SJCRH30 (cell line): Measurements from ENCODE around the gene ZSWIM6. TPM values are rescaled to one million over a fixed set of nuclear protein-coding genes. Genes with fewer than 3 reads are reported as not detected.

ENCODE experiments used
- DNase-seq, 2 experiments: peaks; one replicate each; pipeline ENCODE4 v3.0.0-alpha.2; 2015 to 2020
- H3K27ac ChIP-seq: fragments of 250-450 bp; sonication (Bioruptor Pico); 2 replicates; pipeline ENCODE4 v1.5.1; 2020; ENCODE audit warnings: mild to moderate bottlenecking, moderate library complexity
- H3K27me3 ChIP-seq: fragments of 250-450 bp; sonication (Bioruptor Pico); 2 replicates; pipeline ENCODE4 v1.5.1; 2020; ENCODE audit warnings: mild to moderate bottlenecking, moderate library complexity
- H3K36me3 ChIP-seq: fragments of 250-450 bp; sonication (Bioruptor Pico); 2 replicates; pipeline ENCODE4 v1.5.1; 2020; ENCODE audit warnings: mild to moderate bottlenecking, moderate library complexity
- H3K4me1 ChIP-seq: fragments of 250-450 bp; sonication (Bioruptor Pico); 2 replicates; pipeline ENCODE4 v1.5.1; 2020; ENCODE audit warnings: mild to moderate bottlenecking, moderate library complexity
- H3K4me3 ChIP-seq: fragments of 250-450 bp; sonication (Bioruptor Pico); 2 replicates; pipeline ENCODE4 v1.5.1; 2020; ENCODE audit warnings: mild to moderate bottlenecking, moderate library complexity
- H3K9me3 ChIP-seq: fragments of 250-450 bp; sonication (Bioruptor Pico); replicated peaks from 2 replicates; pipeline ENCODE4 v1.5.1; 2020; ENCODE audit warnings: mild to moderate bottlenecking, moderate library complexity
- total RNA-seq: library from RNA; depleted of rRNA; stranded (reverse); fragments of >200 nt; shearing (Covaris generic); gene quantifications from 2 replicates; pipeline ENCODE4 v1.2.3, GENCODE V29; 2014

Gene ZSWIM6
- total RNA-seq, 1 experiment from 2014 or later, result 12.0 TPM

DNA sequence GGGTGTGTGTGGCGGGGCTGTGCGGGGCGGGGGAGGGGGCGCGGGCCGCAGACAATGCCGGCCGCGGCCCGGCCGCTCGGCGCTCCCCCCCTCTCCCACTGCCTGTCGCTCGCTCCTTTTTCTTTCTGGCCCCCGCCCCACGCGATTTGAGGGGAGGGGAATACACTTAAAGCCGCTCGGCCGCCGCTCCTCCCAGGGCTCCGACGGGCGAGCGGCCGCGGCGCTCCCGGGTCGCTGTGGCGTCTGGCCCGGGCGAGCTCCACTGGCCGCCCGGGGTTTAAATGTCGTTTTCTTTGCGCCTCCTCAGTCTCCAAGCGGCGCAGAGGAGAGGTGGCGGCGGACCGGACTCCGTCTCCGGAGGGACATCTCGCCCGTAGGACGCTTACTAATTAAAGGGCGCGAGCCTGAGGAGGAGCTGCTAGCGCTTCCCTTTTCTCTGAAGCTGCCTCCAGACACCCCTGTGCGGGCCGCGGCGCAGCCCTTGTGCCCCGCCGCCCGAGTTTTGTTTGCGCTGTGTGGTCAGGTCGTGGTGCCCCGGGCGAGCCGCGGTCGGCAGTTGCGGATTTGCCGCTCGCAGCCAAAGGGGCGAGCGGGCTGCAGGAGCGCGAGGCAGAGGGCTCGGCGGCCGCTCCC is 1.4 kb downstream of the ZSWIM6 start:
- H3K27ac ChIP-seq, result peak overlapping the region; percentile 70
- peak; percentile 57 to 65 for DNase-seq

DNA sequence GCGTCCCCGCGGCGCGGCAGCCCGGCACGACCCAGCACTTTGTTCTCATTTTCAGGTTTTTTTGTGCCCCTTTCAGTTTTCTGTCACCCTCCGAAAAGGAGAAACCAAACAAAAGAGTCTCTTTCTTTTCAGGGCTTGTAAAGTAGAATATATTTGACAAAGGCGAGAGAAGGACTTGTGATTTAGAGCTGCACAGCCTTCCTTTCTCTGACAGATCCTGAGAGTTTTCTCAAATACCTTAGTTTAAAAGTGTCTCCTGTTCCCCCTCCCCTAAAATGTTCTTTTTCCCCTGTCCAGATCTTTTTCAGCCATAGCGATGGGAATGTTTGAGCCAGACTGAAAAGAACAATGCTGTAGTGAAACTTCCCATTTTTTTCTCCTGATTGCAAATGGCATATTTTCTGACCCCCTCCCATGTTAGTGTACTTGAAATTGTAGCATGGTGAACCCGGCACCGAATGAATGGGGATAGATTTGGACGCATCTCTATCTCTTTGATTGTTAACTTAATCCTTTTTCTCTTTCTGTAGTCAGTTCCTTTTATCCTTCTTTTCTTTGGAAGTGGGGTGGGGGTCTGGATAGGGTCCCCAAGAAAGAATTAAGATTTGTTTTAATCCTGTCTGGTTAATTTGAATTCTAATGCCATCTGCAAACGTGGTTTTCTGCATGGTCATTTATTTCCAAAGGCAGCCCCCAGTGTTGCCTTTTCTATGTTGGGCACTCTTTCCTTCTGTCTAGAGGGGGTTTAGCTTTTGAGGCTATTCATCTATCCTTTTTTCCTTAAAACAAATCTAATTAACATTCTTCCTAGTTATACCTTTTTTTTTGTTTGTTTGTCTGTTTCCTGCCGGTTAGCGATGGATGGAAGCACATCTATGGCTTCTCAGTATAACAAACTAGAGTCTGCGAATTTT is 2.2 kb downstream of the ZSWIM6 start:
- Histone ChIP-seq H3K36me3 (0 out of 2 replicates have a peak, but pooled peaks cover 3% of the 10 kb centered on the region), H3K27me3 (no peaks in the 10 kb centered on the region), H3K9me3 (no peaks in the 10 kb centered on the region), H3K27ac (peak overlapping the region; percentile 70), H3K4me3 (peak overlapping the region; percentile 93), H3K4me1 (peaks cover 5% of the 10 kb centered on the region)
- no peak for DNase-seq

More for the DNA sequence above, 1.4 kb downstream of the ZSWIM6 start:
- Histone ChIP-seq H3K36me3 (0 out of 2 replicates have a peak, but pooled peaks cover 3% of the 10 kb centered on the region), H3K4me1 (peaks cover 11% of the 10 kb centered on the region), H3K4me3 (peak overlapping the region; percentile 93), H3K9me3 (no peaks in the 10 kb centered on the region), H3K27me3 (no peaks in the 10 kb centered on the region)

DNA sequence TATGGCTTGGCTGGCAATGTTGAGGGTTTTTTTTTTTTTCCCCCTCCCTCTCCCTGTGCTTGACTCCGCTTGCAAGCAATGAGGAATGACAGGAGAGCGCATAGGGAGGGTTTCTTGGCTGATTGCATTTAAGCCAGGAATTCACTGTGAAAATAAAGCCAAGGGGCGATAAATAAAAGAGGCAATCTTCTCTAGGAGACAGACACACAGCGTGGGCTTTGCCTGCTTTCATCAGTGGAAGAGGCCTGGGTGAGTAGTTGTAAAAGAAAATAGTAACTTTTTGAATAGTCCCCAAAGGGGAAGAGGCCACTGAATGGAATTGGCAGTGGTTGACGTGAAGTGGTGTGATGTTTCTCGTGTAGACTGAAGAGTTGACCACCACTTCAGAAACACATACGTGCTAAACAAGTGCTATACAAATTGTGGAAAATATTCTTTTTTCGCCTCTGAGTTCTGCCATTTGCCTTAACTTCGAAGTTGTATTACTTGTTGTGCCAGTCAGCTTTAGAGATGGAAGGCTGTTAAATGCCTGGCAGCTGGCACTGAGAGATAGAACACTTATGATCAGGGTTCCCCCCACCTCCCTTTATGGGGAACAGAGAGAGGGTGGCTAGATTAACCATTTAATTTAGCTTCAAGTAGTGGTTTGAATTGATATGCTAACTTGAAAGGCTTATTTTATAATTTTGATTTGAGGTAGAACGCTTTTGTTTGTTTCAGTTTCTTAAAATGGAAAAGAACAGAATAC is 3.0 kb downstream of the ZSWIM6 start:
- H3K4me3 ChIP-seq, result no peak overlapping the region; the same call in 1 of the 2 replicates
- no peaks in the 10 kb centered on the region for H3K9me3 ChIP-seq
- H3K27ac ChIP-seq, result no peak overlapping the region
- H3K4me1 ChIP-seq, result no peaks in the 10 kb centered on the region
- peak in 1 of 2 experiments; percentile 26 for DNase-seq
- H3K36me3 ChIP-seq, result 0 out of 2 replicates have a peak, but pooled peaks cover 8% of the 10 kb centered on the region
- no peaks in the 10 kb centered on the region for H3K27me3 ChIP-seq

DNA sequence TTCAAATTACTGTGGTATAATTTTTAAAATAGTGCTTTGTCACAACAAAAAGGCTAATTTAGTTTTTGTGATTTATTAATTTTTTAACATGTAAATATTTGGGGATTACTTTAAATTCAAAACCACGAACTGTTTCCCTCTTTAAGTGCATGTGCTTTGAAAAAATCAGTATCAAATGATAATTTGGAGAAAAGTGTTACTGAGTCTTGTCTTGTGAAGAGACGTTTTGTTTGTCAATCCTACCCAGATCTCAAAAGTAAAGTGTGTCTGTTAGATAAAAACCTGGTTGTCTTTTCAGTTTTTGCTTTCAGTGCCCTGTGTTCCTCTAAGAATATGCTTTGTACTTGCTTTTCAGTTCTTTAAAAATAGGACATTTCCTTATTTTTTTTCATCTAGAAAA is 7.7 kb downstream of the ZSWIM6 start:
- Histone ChIP-seq H3K27ac (no peak overlapping the region), H3K36me3 (0 out of 2 replicates have a peak, but pooled peaks cover 8% of the 10 kb centered on the region), H3K9me3 (no peaks in the 10 kb centered on the region), H3K27me3 (no peaks in the 10 kb centered on the region), H3K4me1 (peaks cover 16% of the 10 kb centered on the region), H3K4me3 (no peak overlapping the region)
- DNase-seq, result no peak

DNA sequence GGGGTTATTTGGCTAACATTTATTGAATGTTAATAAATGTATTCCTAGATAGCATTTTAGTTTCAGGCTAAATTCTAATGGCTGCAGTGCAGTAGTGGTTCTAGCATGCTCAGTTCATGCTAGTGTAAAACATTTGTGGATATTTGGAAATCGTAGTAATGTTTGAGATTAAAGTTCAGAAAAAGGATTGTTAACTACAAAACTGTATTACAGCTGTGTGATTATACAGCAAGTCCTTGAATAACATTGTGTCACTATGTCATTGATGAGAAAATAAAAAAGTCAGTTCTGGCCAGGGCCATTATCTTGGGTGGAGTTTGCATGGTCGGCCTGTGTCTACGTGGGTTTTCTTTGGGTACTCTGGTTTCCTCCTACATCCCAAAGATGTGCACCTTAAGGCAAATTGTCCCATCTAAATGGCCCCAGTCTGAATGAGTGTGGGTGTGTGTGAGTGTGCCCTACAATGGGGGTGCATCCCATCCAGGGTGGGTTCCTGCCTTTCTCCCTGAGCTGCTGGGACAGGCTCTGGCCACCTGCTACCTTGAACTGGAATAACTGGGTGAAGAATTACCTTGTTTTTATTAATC is 8.8 kb downstream of the ZSWIM6 start:
- Histone ChIP-seq H3K27me3 (no peaks in the 10 kb centered on the region), H3K27ac (no peak overlapping the region), H3K4me1 (peaks cover 21% of the 10 kb centered on the region), H3K4me3 (no peak overlapping the region), H3K9me3 (no peaks in the 10 kb centered on the region), H3K36me3 (0 out of 2 replicates have a peak, but pooled peaks cover 8% of the 10 kb centered on the region)
- no peak for DNase-seq

DNA sequence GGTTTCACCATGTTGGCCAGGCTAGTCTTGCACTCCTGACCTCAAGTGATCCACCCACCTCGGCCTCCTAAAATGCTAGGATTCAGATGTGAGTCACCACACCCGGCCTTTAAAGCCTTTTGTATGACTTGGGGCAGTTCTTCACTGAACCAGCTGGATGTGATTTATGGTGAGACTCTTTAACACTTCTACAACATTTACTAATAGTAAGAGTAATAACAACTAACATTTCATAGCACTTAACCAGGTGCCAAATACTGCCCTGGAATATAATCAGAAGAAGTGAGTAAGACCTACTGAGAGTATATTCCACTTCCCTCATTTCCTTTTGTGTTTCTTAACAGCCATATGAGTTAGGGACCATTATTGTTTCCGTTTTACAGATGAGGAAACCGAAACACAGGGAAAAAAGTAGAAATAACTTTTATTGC is 10.0 kb downstream of the ZSWIM6 start:
- Histone ChIP-seq H3K27ac (no peak overlapping the region), H3K9me3 (no peaks in the 10 kb centered on the region), H3K36me3 (0 out of 2 replicates have a peak, but pooled peaks cover 8% of the 10 kb centered on the region), H3K27me3 (no peaks in the 10 kb centered on the region), H3K4me3 (no peak overlapping the region), H3K4me1 (peaks cover 21% of the 10 kb centered on the region)
- DNase-seq, result no peak

DNA sequence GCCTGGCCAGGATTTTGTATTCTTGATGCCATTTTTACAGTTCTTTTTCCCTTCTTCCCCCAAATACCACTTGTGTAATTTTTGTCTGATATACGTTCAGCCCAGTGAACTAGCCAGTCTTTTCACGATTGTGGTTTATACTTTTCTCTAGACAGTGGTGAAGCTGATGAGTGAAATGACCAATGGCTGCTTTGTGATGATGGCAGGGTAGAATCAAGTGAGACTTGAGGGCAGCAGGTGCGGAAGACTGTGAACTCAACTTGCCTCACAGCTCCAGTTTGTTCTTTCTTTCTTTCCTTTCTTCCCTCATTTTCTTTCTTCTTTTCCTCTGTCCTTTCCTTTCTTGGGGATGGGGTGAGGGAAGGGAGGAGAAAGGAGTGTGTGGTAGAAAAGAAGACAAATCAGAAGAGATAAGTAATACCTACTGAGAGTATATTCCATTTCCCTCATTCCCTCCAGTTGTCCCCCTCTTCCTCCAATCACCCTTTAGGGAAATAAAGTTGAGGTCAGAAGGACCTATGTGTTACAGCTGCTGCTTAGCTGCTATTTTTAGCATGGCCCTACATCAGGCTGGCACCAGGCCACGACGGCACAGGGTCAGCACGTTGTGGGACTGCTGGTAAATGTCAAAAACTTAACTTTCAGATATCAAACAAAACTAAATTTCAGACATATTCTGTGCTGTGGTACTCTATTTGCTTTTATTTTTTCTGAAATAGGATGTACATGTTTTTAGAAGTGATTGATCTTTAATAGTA is 12.3 kb downstream of the ZSWIM6 start:
- Histone ChIP-seq H3K9me3 (no peaks in the 10 kb centered on the region), H3K27ac (peak overlapping the region; percentile 31), H3K4me3 (no peak overlapping the region), H3K27me3 (no peaks in the 10 kb centered on the region), H3K4me1 (peaks cover 21% of the 10 kb centered on the region), H3K36me3 (0 out of 2 replicates have a peak, but pooled peaks cover 5% of the 10 kb centered on the region)
- peak; percentile 78 to 80 for DNase-seq

DNA sequence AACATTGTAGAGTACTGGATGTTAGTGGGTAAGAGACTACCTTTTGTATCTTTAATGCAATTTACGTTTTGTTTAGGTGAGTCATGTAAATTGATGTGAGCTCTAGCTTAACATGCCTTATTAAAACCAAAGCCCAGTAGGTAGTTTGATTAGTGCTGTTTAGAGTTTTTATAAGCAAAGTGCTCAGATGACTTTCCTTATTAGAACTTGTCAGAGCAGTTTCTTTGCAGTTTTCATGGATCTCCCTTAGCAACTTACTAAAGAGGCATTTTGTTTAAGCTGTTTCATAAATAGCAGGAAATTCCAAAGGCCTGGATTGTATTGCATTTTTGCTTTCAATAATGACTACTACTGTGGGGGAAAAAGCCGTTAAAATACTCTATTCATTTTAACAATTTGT is 14.5 kb downstream of the ZSWIM6 start:
- no peak for DNase-seq
- Histone ChIP-seq H3K9me3 (no peaks in the 10 kb centered on the region), H3K4me3 (no peak overlapping the region), H3K27ac (no peak overlapping the region), H3K4me1 (peaks cover 40% of the 10 kb centered on the region), H3K36me3 (no peaks in the 10 kb centered on the region), H3K27me3 (no peaks in the 10 kb centered on the region)

DNA sequence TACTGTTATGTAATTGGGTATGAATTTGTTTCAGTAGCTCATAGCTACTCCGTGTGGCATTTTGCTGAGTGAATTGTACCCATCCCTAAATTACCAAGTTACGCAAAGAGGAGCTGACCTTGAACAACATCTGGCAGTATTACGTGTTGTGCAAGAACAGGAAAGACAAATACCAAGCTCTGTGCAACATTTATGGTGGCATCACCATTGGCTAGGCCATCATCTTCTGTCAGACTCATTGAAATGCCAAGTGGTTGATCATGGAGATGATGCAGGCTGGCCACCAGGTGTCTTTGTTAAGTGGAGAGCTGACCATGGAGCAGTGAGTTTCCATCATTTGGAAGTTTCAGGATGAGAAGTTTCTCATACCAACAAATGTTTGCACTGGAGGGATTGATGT is 15.0 kb downstream of the ZSWIM6 start:
- no peak overlapping the region for H3K27ac ChIP-seq
- DNase-seq, result no peak
- H3K9me3 ChIP-seq, result no peaks in the 10 kb centered on the region
- no peaks in the 10 kb centered on the region for H3K27me3 ChIP-seq
- no peak overlapping the region for H3K4me3 ChIP-seq
- no peaks in the 10 kb centered on the region for H3K36me3 ChIP-seq
- H3K4me1 ChIP-seq, result peaks cover 40% of the 10 kb centered on the region

DNA sequence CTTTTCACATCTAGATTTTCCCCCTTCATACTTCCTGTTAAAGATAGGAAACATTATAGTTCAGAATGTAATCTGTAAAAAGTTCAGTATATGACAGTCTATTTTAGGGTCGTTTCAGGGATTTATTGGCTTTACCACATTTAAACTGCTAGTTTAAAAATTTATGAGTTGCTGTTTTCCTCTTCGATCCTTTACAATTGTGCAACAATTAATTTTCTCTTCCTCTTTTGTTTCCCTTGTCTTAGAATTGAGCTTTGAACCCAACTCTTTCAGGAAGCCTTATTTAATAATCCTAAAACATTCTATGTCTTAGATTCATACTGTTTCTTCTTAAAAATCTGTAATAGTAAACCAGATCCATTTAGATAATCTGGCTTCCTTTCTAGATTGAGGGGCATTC is 16.4 kb downstream of the ZSWIM6 start:
- no peak overlapping the region for H3K27ac ChIP-seq
- H3K4me1 ChIP-seq, result peaks cover 35% of the 10 kb centered on the region
- no peaks in the 10 kb centered on the region for H3K27me3 ChIP-seq
- H3K4me3 ChIP-seq, result no peak overlapping the region
- 0 out of 2 replicates have a peak, but pooled peaks cover 2% of the 10 kb centered on the region for H3K36me3 ChIP-seq
- H3K9me3 ChIP-seq, result no peaks in the 10 kb centered on the region
- no peak for DNase-seq

DNA sequence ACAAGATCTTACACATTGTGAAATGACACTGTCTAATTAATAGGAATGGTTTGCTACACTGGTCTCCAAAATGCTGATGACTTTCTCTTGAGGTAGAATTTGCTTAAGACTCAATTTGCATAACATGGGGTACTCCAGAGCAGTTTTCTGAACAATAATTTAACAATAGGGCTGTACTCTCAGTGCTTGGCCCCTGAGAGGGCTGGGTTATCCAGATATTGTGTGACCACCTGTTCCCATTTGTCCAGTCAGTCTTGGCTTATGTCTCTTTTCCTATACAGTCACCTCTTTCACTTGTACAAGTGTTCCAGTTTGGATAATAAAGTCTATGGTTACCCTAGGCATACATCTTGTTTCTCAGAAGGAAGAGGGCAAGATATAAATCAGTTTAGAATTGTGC is 17.9 kb downstream of the ZSWIM6 start:
- 0 out of 2 replicates have a peak, but pooled peaks cover 2% of the 10 kb centered on the region for H3K36me3 ChIP-seq
- H3K27me3 ChIP-seq, result no peaks in the 10 kb centered on the region
- DNase-seq, result peak; percentile 60 to 83
- no peaks in the 10 kb centered on the region for H3K9me3 ChIP-seq
- H3K4me3 ChIP-seq, result no peak overlapping the region
- peak overlapping the region; percentile 36 for H3K27ac ChIP-seq
- H3K4me1 ChIP-seq, result peaks cover 22% of the 10 kb centered on the region

DNA sequence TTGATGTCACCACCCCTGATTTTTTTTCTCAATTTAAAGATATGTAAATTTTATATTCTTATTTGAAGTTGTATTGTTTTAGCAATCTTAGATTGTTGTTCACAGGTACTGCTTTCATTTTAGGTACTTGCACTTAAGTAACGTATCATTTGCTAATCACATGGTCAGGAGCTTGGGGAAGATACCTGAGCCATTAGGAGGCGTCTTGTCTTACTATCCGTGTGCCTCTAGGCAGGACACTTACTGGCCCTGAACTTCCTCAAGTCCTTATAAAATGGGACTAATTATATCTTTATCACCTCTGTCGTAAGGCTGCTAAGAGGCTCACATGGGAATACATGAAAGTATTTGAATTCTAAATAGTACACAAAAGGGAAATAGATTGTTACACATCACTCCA is 18.5 kb downstream of the ZSWIM6 start:
- no peak overlapping the region for H3K4me3 ChIP-seq
- H3K27ac ChIP-seq, result peak overlapping the region; percentile 36; the same call in 1 of the 2 replicates
- no peaks in the 10 kb centered on the region for H3K27me3 ChIP-seq
- DNase-seq, result no peak
- peaks cover 19% of the 10 kb centered on the region for H3K4me1 ChIP-seq
- 0 out of 2 replicates have a peak, but pooled peaks cover 2% of the 10 kb centered on the region for H3K36me3 ChIP-seq
- no peaks in the 10 kb centered on the region for H3K9me3 ChIP-seq

DNA sequence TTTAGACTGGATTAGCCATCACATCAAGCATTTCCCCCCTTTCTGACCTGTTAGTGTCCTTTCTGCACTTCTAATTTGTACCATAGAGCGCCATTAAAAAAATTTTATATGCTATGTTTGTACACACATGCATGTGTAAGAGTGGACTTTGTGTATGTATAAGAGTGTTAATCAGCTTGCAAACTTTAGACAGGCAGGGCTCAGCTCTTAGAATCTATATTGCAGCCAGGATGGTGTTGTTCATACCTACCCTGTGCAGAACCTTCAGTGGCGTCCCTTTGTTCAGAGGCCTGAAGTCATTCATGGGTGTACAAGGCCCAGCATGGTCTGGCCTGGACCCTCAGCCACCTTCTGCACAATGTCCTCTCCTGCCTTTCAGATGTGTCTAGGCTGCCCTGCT is 19.7 kb downstream of the ZSWIM6 start:
- Histone ChIP-seq H3K9me3 (no peaks in the 10 kb centered on the region; the same call in 1 of the 2 replicates), H3K4me1 (peaks cover 19% of the 10 kb centered on the region), H3K36me3 (0 out of 2 replicates have a peak, but pooled peaks cover 2% of the 10 kb centered on the region), H3K27me3 (no peaks in the 10 kb centered on the region), H3K27ac (no peak overlapping the region), H3K4me3 (no peak overlapping the region)
- no peak for DNase-seq
